Astrocyte of the spinal cord (primary cell): Measurements from ENCODE around the gene TTLL12.

ENCODE experiments used
- DNase-seq: peaks from one replicate; pipeline ENCODE4 v3.0.0; 2011; ENCODE audit warnings: low read depth, low spot score
- H3K4me3 ChIP-seq: 2 replicates; pipeline ENCODE4 v1.5.1; 2011; ENCODE audit warnings: low read depth, mild to moderate bottlenecking, low read length, moderate library complexity
- CTCF ChIP-seq: IDR thresholded peaks from 2 replicates; pipeline ENCODE4 v1.5.1; 2012; ENCODE audit warnings: low read depth, mild to moderate bottlenecking, low read length, inconsistent platforms
- in situ Hi-C: cut with HindIII; loops from 2 replicates; pipeline ENCODE4 v1.10.0; 2017; ENCODE audit warnings: low sequenced_read_pairs

TTLL12 gene

DNA sequence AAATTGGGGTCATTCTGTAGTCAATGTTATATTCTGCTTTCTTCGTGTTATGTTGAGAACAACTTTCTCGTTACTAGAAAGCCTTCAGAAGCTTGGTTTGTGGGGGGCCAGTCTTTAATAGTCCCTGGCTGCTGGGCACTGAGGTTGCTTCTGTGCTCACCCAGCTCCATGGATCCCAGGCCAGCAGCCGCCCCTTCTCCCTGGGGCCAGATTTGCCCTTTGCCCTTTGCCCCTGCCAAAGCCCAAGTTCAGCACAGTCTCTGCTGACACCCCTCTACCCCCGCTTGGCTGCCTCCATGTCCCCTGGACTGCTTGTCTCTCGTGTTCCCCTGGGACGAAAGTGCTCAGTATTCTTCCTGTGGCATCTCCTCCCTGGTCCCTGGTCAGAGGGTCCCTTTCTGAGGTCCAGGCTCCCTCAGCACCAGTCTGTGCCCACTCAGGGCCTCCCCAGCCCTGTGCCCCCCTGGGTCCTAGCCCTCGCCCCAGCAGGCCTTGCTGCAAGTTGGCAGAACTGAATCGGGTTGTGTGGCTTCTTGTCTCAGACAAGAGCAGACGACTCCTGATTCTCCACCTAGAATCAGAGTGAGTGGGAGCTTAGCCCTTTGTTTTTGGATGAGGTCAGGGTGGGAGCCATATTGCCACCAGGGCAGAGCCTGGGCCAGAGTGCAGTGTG lies 28.9 kb downstream of the TTLL12 start:
- no peak for DNase-seq
- no peak for TF ChIP-seq CTCF
- in situ Hi-C loops: no loop called here
- no peak overlapping the region for H3K4me3 ChIP-seq

DNA sequence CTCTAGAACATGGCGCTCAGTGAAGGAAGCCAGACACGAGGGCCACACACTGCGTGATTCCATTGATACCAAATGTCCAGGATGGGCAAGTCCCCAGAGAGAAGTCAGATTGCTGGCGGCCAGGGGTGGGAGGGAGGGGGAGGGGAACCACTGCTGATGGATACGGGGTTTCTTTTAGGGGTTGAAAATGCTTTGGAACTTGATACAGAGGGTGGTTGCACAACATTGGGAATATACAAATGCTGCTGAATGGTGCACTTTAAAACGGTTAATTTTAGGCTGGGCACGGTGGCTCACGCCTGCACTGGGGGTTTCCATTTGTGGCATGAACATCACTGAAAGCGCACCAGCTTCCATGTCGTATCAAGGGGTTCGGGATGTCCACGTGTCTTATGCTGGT lies 30.5 kb downstream of the TTLL12 start:
- no peak for TF ChIP-seq CTCF
- DNase-seq: no peak
- in situ Hi-C loops: no loop called here
- H3K4me3 ChIP-seq: no peak overlapping the region

DNA sequence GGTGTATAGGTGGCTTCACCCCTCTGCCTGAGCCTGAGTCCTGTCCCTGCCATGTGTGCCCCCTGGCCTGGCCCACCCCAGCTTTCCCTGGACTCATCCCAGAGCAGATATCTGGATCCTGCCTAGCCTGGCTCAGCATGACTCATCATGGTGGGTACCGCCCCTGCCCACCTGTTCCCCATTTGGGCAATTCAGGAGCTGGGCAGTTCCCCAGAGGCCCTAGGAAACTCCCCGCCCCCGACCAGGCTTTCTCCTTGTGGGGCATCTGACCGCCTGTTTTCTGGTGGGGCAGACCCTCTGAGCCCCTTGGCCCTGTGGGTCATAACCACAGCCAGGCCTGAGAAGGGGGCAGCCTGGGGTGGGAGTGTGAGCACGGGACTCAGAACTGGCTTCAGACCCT lies 31.1 kb downstream of the TTLL12 start:
- H3K4me3 ChIP-seq: no peak overlapping the region
- in situ Hi-C loops: no loop called here
- TF ChIP-seq CTCF: no peak
- no peak for DNase-seq

DNA sequence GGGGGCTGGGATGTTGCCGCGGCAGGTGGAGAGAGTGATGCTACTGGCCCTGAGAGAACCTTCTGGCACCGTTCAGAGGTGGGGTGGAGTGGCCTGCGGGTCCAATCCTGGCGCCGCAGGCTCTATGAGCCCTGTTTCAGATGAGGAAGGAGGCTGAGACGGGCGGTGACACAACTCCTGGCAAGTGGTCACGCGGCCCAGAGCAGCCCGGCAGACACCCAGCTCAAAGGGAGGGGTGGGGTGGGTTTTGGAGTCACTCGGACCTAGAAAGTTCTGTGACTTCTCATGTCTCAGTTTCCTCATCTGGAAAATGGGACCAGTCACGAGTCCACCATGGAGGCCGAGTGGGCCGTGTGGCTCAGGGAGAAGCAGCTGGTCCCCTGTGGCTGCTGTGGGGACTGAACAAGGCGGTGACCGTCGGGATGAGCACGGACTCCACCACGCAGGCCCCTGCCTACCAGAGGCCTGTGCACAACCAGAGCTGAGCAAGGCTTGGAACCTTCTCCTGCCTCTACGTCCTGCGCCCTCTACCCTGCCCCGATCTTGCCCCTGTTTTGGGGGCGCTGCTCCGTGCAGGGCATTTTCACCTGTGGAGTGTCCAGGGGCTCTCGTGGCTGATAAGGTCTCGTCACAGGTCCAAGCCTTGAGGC lies 31.9 kb downstream of the TTLL12 start:
- no peak for DNase-seq
- TF ChIP-seq CTCF: no peak
- in situ Hi-C loops: no loop called here
- no peak overlapping the region for H3K4me3 ChIP-seq

DNA sequence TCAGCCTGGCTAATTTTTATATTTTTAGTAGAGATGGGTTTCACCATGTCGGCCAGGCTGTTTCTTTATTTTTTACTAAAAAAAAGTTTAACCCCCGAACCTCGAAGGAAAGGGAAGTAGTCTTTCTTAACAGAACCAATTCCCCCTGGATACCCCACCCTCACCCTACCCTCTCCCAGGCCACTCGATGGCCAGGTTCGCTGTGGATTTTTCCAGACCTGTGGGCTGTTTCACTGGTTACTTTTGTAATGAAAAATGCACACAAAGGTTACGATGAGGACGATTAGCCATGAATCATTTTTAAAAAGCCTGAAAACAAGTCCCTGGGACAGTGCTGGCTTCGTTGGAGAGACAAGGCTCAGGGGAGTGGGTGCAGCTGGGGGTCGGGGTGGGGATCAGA lies 33.0 kb downstream of the TTLL12 start:
- no peak for TF ChIP-seq CTCF
- in situ Hi-C loops: no loop called here
- no peak overlapping the region for H3K4me3 ChIP-seq
- no peak for DNase-seq

- in situ Hi-C loops: no loop called here
- H3K4me3 ChIP-seq: peak overlapping the region; percentile 70
- peak; percentile 38 for DNase-seq
- TF ChIP-seq CTCF: no peak
These were observed 34.4 kb downstream of the TTLL12 start for GRCh38 chr22:43152357-43153071.
